NT2/D1 (cell line): ENCODE results near the gene ASCL2.

Source experiments
- DNase-seq: peaks from one replicate; pipeline ENCODE4 v3.0.0-alpha.2; 2011; ENCODE audit warnings: low read depth, low spot score
- H3K27me3 ChIP-seq: 2 replicates; pipeline ENCODE4 v1.6.0; 2011; ENCODE audit warnings: mild to moderate bottlenecking; ENCODE audit not compliant: insufficient read length, insufficient read depth
- H3K36me3 ChIP-seq: 2 replicates; pipeline ENCODE4 v1.6.1; 2011; ENCODE audit warnings: mild to moderate bottlenecking, low read length, mixed read lengths; ENCODE audit not compliant: insufficient read depth, insufficient read length
- H3K4me1 ChIP-seq: 2 replicates; pipeline ENCODE4 v1.5.1; 2011; ENCODE audit not compliant: insufficient read depth, insufficient read length
- H3K4me3 ChIP-seq: 2 replicates; pipeline ENCODE4 v1.5.1; 2011; ENCODE audit warnings: low read depth; ENCODE audit not compliant: insufficient read length
- H3K9ac ChIP-seq: 2 replicates; pipeline ENCODE4 v1.6.0; 2011; ENCODE audit warnings: low read depth; ENCODE audit not compliant: insufficient read length
- H3K9me3 ChIP-seq: 2 replicates; pipeline ENCODE4 v1.5.1; 2011; ENCODE audit warnings: mild to moderate bottlenecking, low read length; ENCODE audit not compliant: insufficient read depth
- SUZ12 ChIP-seq: IDR thresholded peaks from 2 replicates; pipeline ENCODE4 v1.6.1; 2011; ENCODE audit not compliant: insufficient read length, insufficient read depth; ENCODE audit errors: extremely low read depth
- YY1 ChIP-seq: IDR thresholded peaks from 2 replicates; pipeline ENCODE4 v1.6.1; 2011; ENCODE audit not compliant: insufficient read length, insufficient read depth
- ZNF274 ChIP-seq: IDR thresholded peaks from 2 replicates; pipeline ENCODE4 v1.6.1; 2011; ENCODE audit warnings: mild to moderate bottlenecking, low read depth, low read length

Gene ASCL2

GRCh38 chr11:2306877-2307500 lies 36.6 kb upstream of the ASCL2 start:
- no peaks in the 10 kb centered on the region for H3K9me3 ChIP-seq
- H3K36me3 ChIP-seq, result no peaks in the 10 kb centered on the region

DNA sequence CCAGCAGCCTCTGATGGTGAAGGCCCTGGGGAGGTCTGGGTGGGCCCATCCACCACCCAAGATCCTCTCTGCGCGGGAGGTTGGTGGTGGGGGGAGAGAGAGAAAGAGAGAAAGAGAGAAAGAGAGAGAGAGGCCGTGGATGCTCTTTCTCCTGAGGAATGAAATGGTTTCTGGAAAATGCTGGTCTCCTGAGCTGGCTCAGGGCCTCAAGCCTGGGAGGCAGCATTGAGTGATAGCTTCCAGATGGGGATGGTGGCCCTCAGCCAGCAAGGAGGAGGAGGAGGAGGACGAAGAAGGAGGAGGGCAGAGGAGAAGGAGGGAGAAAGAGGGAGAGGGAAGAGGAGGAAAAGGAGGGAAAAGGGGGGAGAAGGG lies 36.0 kb upstream of the ASCL2 start:
- no peak for DNase-seq
- Histone ChIP-seq H3K4me3 (no peak overlapping the region), H3K9ac (no peak overlapping the region), H3K4me1 (peaks cover 21% of the 10 kb centered on the region), H3K36me3 (no peaks in the 10 kb centered on the region), H3K27me3 (no peaks in the 10 kb centered on the region), H3K9me3 (no peaks in the 10 kb centered on the region)
- no peak for TF ChIP-seq ZNF274
- no peak for TF ChIP-seq SUZ12
- TF ChIP-seq YY1, result no peak

More at GRCh38 chr11:2306877-2307500, 36.6 kb upstream of the ASCL2 start:
- DNase-seq, result no peak
- H3K27me3 ChIP-seq, result no peaks in the 10 kb centered on the region
- H3K4me3 ChIP-seq, result no peak overlapping the region
- peak overlapping the region; percentile 33 for H3K9ac ChIP-seq
- TF ChIP-seq ZNF274 (no peak), SUZ12 (no peak), YY1 (no peak)
- peaks cover 26% of the 10 kb centered on the region for H3K4me1 ChIP-seq

DNA sequence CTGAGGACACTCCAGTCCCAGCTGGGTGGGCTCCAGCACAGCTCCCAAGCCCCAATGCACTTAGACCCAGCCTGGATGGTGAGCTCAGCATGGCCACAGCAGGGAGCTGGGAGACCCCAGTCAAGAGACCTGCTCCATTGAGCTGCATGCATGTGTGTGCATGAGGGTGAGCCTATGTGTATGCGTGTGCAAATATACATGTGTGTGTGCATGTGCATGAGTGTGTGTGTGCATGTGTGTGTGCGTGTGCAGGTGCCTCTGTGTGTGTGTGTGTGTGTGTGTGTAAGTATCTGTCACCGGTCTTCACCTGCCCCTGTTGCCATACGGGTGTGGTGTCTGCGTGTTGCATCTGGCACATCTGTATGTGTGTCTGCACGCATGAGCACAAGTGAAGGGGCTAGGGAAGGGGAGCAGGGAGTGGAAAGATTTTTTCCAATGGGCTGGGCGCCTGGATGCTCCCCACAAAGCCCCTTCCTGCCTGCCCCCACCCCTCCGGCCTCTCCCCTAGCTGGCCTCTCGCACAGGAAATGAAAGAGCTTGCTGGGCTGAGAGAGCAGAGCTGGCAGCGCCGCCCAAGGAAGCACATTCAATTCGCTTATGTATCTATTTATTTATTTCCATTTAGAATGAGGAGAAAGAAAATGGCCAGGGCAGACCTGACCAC lies 35.5 kb upstream of the ASCL2 start:
- Histone ChIP-seq H3K4me1 (peaks cover 18% of the 10 kb centered on the region), H3K27me3 (no peaks in the 10 kb centered on the region), H3K36me3 (no peaks in the 10 kb centered on the region), H3K4me3 (no peak overlapping the region), H3K9me3 (no peaks in the 10 kb centered on the region), H3K9ac (no peak overlapping the region)
- no peak for DNase-seq
- no peak for TF ChIP-seq SUZ12
- TF ChIP-seq YY1, result no peak
- no peak for TF ChIP-seq ZNF274

DNA sequence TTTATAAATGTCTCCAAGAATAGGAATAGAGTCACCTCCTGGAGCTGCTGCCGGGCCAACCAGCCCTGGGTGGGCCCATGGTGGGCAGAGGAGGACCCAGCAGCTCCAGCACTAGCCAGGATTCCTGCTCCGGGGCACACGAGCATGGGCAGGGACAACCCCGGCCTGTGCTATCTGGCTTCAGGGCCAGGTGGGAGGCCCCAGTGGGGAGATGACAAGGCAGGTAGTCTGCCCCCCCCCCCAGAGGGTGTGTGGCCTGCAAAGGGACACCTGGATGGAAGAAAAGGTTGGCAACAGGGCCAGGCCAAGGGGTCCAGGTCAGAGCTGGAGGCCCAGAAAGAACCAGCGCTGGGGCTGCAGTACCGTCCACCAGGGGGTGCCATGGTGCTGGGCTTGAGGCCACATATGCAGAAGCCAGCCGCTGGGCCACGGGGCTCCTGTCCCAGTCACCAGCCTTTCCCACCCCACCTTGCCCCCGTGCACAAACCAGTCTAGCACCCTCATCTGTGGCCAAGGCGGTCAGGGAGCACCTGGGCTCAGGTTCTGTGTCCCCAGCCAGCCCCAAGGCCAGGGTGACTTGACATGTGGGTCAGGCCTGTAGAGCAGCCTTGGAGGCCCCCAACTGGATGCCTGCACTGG lies 34.9 kb upstream of the ASCL2 start:
- no peak for TF ChIP-seq YY1
- TF ChIP-seq SUZ12, result no peak
- TF ChIP-seq ZNF274, result no peak
- peak; percentile 56 for DNase-seq
- Histone ChIP-seq H3K9ac (no peak overlapping the region), H3K36me3 (no peaks in the 10 kb centered on the region), H3K4me3 (no peak overlapping the region), H3K9me3 (no peaks in the 10 kb centered on the region), H3K27me3 (no peaks in the 10 kb centered on the region), H3K4me1 (peaks cover 16% of the 10 kb centered on the region)

GRCh38 chr11:2304506-2305139 lies 34.2 kb upstream of the ASCL2 start:
- no peaks in the 10 kb centered on the region for H3K27me3 ChIP-seq
- TF ChIP-seq SUZ12 (no peak), YY1 (no peak), ZNF274 (no peak)
- H3K4me1 ChIP-seq, result peaks cover 16% of the 10 kb centered on the region
- no peaks in the 10 kb centered on the region for H3K36me3 ChIP-seq
- no peak for DNase-seq
- H3K4me3 ChIP-seq, result no peak overlapping the region
- no peak overlapping the region for H3K9ac ChIP-seq
- H3K9me3 ChIP-seq, result no peaks in the 10 kb centered on the region

DNA sequence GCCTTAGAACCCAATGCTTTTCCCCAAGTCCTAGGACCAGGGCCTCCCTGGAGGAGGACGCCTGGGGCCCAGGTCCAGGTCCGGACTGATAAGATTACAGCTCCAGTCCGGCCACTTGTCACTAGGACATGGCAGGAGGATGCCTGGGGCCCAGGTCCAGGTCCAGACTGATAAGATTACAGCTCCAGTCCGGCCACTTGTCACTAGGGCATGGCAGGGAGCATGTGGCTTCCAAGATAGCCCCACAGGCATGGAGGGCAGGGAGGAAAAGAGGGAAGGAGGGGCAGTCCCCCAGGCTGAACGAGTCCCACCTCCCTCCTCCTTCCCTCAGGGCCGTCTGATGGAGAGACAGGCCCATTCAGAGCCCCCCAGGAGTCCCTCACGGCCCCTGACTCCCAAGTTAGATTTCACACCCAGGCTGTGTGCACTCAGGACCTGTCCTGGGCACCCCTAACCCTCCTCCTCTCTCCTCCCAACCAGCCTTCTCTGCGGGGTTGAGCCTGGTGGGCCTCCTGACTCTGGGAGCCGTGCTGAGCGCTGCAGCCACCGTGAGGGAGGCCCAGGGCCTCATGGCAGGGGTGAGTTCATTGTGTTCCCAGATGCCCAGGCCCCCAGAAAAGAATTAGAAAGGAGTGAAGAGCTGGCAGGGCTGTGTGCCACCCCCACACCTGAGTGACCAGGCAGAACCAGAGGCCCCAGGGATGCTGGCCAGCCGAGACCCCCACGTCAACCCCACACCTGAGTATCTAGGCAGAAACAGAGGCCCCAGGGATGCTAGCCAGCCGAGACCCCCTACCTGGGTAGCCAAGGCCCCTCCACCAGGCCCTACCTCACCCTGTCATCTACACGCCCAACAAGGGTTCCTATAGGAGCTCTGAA lies 33.5 kb upstream of the ASCL2 start:
- Histone ChIP-seq H3K27me3 (no peaks in the 10 kb centered on the region), H3K36me3 (no peaks in the 10 kb centered on the region), H3K9ac (peak overlapping the region; percentile 10), H3K9me3 (no peaks in the 10 kb centered on the region), H3K4me3 (no peak overlapping the region), H3K4me1 (peaks cover 19% of the 10 kb centered on the region)
- DNase-seq, result no peak
- TF ChIP-seq SUZ12 (no peak), YY1 (no peak), ZNF274 (no peak)
